ENCODE data around the gene UHRF2. TPM values are rescaled to one million over a fixed set of nuclear protein-coding genes. Genes with fewer than 3 reads are reported as not detected.

The UHRF2 gene
- polyA plus RNA-seq, 1 experiment: 31.1 TPM

GRCh38 chr9:6460189-6460768 is 47.3 kb downstream of the UHRF2 start:
- Histone ChIP-seq H3K27me3 (ENCODE audit: control insufficient read depth, insufficient read depth, low read length) (no peaks in the 10 kb centered on the region), H3K36me3 (ENCODE audit: control insufficient read depth, insufficient read depth, low read length) (peaks cover 4% of the 10 kb centered on the region), H3K4me3 (ENCODE audit: low read depth, low read length) (no peak overlapping the region)
- TF ChIP-seq, protein P1, sequence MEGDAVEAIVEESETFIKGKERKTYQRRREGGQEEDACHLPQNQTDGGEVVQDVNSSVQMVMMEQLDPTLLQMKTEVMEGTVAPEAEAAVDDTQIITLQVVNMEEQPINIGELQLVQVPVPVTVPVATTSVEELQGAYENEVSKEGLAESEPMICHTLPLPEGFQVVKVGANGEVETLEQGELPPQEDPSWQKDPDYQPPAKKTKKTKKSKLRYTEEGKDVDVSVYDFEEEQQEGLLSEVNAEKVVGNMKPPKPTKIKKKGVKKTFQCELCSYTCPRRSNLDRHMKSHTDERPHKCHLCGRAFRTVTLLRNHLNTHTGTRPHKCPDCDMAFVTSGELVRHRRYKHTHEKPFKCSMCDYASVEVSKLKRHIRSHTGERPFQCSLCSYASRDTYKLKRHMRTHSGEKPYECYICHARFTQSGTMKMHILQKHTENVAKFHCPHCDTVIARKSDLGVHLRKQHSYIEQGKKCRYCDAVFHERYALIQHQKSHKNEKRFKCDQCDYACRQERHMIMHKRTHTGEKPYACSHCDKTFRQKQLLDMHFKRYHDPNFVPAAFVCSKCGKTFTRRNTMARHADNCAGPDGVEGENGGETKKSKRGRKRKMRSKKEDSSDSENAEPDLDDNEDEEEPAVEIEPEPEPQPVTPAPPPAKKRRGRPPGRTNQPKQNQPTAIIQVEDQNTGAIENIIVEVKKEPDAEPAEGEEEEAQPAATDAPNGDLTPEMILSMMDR (IDR thresholded peaks at IDR 0.05; ENCODE audit: insufficient read depth, low read depth, low read length): no peak
- CTCF ChIA-PET: no interaction called here
- no peak for DNase-seq (ENCODE audit: low read depth)
- POLR2A ChIA-PET: no interaction called here

DNA sequence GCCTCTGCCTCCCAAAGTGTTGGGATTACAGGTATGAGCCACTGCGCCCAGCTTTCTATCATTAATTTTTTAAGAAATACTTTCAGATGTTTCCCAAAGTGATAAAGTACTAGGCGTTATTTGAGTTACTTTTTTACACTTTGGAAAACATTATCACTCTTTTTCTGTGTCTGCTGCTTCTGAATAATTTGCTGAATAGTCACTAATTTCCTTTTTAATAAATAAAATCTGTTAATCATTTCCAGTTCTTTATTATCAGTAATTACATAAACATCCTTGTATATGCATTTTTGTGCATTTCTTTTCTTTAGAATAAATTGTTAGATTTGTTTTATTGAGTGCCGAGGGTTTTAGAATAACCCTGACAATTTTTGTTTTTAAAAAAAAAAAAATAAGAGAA is 48.6 kb downstream of the UHRF2 start:
- POLR2A ChIA-PET: no interaction called here
- Histone ChIP-seq H3K27me3 (ENCODE audit: control insufficient read depth, insufficient read depth, low read length) (no peaks in the 10 kb centered on the region), H3K4me3 (ENCODE audit: low read depth, low read length) (no peak overlapping the region), H3K36me3 (ENCODE audit: control insufficient read depth, insufficient read depth, low read length) (peaks cover 4% of the 10 kb centered on the region)
- DNase-seq (ENCODE audit: low read depth): no peak
- TF ChIP-seq, protein P1 (IDR thresholded peaks at IDR 0.05; ENCODE audit: insufficient read depth, low read depth, low read length): no peak
- CTCF ChIA-PET: no interaction called here

GRCh38 chr9:6467006-6467625 is 54.1 kb downstream of the UHRF2 start:
- ChIA-PET CTCF (interaction anchor here (0.6 to 0.8 kb wide), 2 partner anchors 112 to 385 kb away, joined by 3 read pairs; no protein-coding TSS in a partner anchor), POLR2A (no interaction called here)
- Histone ChIP-seq H3K27me3 (ENCODE audit: control insufficient read depth, insufficient read depth, low read length) (no peaks in the 10 kb centered on the region), H3K4me3 (ENCODE audit: low read depth, low read length) (no peak overlapping the region), H3K36me3 (ENCODE audit: control insufficient read depth, insufficient read depth, low read length) (peaks cover 7% of the 10 kb centered on the region)
- TF ChIP-seq, protein P1 (IDR thresholded peaks at IDR 0.05; ENCODE audit: insufficient read depth, low read depth, low read length): no peak
- DNase-seq (ENCODE audit: low read depth): no peak

DNA sequence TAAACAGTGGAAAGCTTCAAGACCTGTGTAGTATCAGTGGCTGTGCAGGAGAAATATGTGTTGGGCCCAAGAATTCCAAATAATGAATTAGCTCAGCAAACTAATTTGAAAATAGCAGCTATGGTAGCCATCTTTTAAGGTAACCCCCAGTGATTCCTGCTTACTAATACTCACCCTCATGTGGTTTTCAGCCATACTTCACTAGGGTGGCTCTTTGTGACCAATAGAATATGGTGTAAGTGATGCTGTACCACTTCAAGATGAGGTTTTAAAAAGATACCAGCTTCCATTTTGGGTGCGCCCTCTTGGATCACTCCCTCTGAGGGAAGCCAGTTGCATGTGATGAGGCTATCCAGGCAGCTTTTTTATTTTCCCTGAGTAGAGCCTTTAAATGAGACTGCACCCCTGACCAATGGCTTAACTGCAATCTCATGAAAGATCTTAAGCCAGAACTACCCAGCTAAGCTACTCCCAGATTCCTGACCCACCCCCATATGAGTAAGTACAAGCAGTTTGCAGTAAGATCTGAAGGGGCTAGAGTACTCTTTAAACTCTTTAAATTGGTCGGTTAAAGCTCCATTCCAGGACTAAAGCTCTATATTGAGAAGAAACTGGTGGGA is 58.3 kb downstream of the UHRF2 start:
- peaks cover 2% of the 10 kb centered on the region; the same call in 1 of the 2 replicates for H3K36me3 ChIP-seq (ENCODE audit: control insufficient read depth, insufficient read depth, low read length)
- DNase-seq (ENCODE audit: low read depth): no peak
- no peak overlapping the region for H3K4me3 ChIP-seq (ENCODE audit: low read depth, low read length)
- TF ChIP-seq, protein P1 (IDR thresholded peaks at IDR 0.05; ENCODE audit: insufficient read depth, low read depth, low read length): no peak
- CTCF ChIA-PET: no interaction called here
- no peaks in the 10 kb centered on the region for H3K27me3 ChIP-seq (ENCODE audit: control insufficient read depth, insufficient read depth, low read length)
- POLR2A ChIA-PET: no interaction called here

DNA sequence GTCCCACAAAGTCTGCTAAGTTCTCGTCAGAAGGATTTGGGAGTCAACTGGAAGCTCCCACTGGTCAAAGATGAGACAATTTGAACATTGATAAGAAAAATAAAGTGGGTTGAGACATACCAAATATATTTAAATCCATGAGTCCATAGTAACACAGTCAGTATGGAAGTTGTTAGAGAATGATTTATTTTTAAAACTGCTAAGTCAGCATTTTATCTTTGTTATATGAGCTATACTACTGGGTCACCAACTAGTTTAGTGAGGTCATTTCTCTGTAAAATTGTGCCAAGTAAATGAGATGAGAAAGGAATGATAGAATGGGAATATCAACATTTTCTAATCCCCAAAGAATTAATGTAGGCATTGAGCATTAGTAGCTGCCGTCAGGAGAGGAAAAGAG is 60.2 kb downstream of the UHRF2 start:
- H3K36me3 ChIP-seq (ENCODE audit: control insufficient read depth, insufficient read depth, low read length): peaks cover 3% of the 10 kb centered on the region; the same call in 1 of the 2 replicates
- no peak overlapping the region for H3K4me3 ChIP-seq (ENCODE audit: low read depth, low read length)
- DNase-seq (ENCODE audit: low read depth): no peak
- CTCF ChIA-PET: no interaction called here
- H3K27me3 ChIP-seq (ENCODE audit: control insufficient read depth, insufficient read depth, low read length): no peaks in the 10 kb centered on the region
- POLR2A ChIA-PET: interaction anchor here (0.8 kb wide), 1 partner anchor 30 kb away, joined by 3 read pairs; no protein-coding TSS in a partner anchor
- TF ChIP-seq, protein P1 (IDR thresholded peaks at IDR 0.05; ENCODE audit: insufficient read depth, low read depth, low read length): no peak
